GM10266 (cell line): Measurements from ENCODE around the gene PAH.

Experiments
- DNase-seq: peaks from one replicate; pipeline ENCODE4 v3.0.0; 2012; ENCODE audit errors: extremely low spot score
- CTCF ChIP-seq: IDR thresholded peaks from 2 replicates; pipeline ENCODE4 v1.5.1; 2012; ENCODE audit warnings: mild to moderate bottlenecking, low read depth; ENCODE audit not compliant: control insufficient read depth, insufficient read depth; ENCODE audit errors: missing control alignments

The PAH gene

DNA sequence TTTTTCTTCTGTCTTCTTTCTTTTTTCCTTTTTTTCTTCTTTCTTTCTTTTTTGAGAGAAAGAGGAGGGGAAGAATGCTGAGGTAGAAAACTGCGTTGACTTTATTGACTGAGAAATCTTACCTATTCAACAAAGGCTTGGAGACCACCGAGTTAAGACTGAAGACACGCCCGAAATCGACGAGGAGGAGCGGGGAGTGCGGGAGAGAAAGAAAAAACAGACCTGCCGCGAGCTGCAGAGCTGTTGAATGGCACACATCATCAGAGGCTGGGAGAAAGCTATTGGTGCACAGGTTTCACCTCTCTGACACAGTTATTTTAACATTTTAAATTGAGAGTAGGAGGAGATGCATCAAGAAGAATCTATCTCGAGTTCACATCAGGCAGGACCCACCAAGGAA is 45.5 kb upstream of the PAH start:
- no peak for TF ChIP-seq CTCF
- DNase-seq, result no peak

- no peak for TF ChIP-seq CTCF
- no peak for DNase-seq
These were observed 44.4 kb upstream of the PAH start for GRCh38 chr12:102961466-102961855.

GRCh38 chr12:102960766-102961465 is 43.9 kb upstream of the PAH start:
- no peak for TF ChIP-seq CTCF
- no peak for DNase-seq

DNA sequence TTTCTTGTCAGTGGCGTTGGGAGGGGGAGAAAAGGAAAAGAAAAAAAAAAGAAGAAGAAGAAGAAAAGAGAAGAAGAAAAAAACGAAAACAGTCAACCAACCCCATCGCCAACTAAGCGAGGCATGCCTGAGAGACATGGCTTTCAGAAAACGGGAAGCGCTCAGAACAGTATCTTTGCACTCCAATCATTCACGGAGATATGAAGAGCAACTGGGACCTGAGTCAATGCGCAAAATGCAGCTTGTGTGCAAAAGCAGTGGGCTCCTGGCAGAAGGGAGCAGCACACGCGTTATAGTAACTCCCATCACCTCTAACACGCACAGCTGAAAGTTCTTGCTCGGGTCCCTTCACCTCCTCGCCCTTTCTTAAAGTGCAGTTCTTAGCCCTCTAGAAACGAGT is 42.3 kb upstream of the PAH start:
- no peak for TF ChIP-seq CTCF
- DNase-seq, result no peak

- TF ChIP-seq CTCF, result no peak
- DNase-seq, result no peak
These were observed 41.8 kb upstream of the PAH start for GRCh38 chr12:102958830-102959176.

- TF ChIP-seq CTCF, result peak; percentile 28
- DNase-seq, result peak; percentile 72
These were observed 41.2 kb upstream of the PAH start for GRCh38 chr12:102958073-102958829.
